NCI-H2171 (cell line): ENCODE measurements around the gene PHOX2A.
"Not testable (repeated sequence)": the region's sequence is repeated elsewhere in the genome, so short reads cannot be mapped to it uniquely, and the experiment has no call there.

Experiments
- DNase-seq: peaks from one replicate; lab custom pipeline; 2025; lab: John Stamatoyannopoulos, UW

PHOX2A gene

GRCh38 chr11:72244060-72244360 is at the start of gene PHOX2A:
Gene PHOX2A (minus strand): TSS chr11:72244176. CDS start chr11:72244004, 172 bp downstream.
- DNase-seq = no peak

- no peak for DNase-seq
Observed at GRCh38 chr11:72293391-72293790, 49.4 kb upstream of the PHOX2A start.

- DNase-seq = no peak
Observed at GRCh38 chr11:72292106-72292785, 48.3 kb upstream of the PHOX2A start.

- DNase-seq = not testable (repeated sequence)
Observed at GRCh38 chr11:72290741-72291140, 46.8 kb upstream of the PHOX2A start.

- no peak for DNase-seq
Observed at GRCh38 chr11:72287293-72287692, 43.3 kb upstream of the PHOX2A start.

- DNase-seq = no peak
Observed at GRCh38 chr11:72283947-72284346, 40.0 kb upstream of the PHOX2A start.

GRCh38 chr11:72280726-72281315 is 36.8 kb upstream of the PHOX2A start:
- DNase-seq = no peak

- no peak for DNase-seq
Observed at GRCh38 chr11:72280037-72280436, 36.1 kb upstream of the PHOX2A start.

- no peak for DNase-seq
Observed at GRCh38 chr11:72278905-72279304, 34.9 kb upstream of the PHOX2A start.

GRCh38 chr11:72274435-72274834 is 30.5 kb upstream of the PHOX2A start:
- no peak for DNase-seq

- no peak for DNase-seq
Observed at GRCh38 chr11:72271980-72272379, 28.0 kb upstream of the PHOX2A start.

- no peak for DNase-seq
Observed at GRCh38 chr11:72267956-72268617, 24.1 kb upstream of the PHOX2A start.

GRCh38 chr11:72266960-72267359 is 23.0 kb upstream of the PHOX2A start:
- not testable (repeated sequence) for DNase-seq

GRCh38 chr11:72265951-72266350 is 22.0 kb upstream of the PHOX2A start:
- no peak for DNase-seq

- DNase-seq = no peak
Observed at GRCh38 chr11:72263361-72263760, 19.4 kb upstream of the PHOX2A start.

- no peak for DNase-seq
Observed at GRCh38 chr11:72260574-72260973, 16.6 kb upstream of the PHOX2A start.

- no peak for DNase-seq
Observed at GRCh38 chr11:72259490-72259889, 15.5 kb upstream of the PHOX2A start.

GRCh38 chr11:72257570-72257969 is 13.6 kb upstream of the PHOX2A start:
- no peak for DNase-seq

GRCh38 chr11:72254299-72254993 is 10.5 kb upstream of the PHOX2A start:
- no peak for DNase-seq

GRCh38 chr11:72253392-72253791 is 9.4 kb upstream of the PHOX2A start:
- DNase-seq = no peak

- no peak for DNase-seq
Observed at GRCh38 chr11:72251614-72252013, 7.6 kb upstream of the PHOX2A start.

- DNase-seq = no peak
Observed at GRCh38 chr11:72250661-72251464, 6.9 kb upstream of the PHOX2A start.
